ENCODE results near the gene GLDC.

GLDC gene

GRCh38 chr9:6489099-6489498 is 156.4 kb downstream of the GLDC start:
- DNase-seq = no peak

- no peak for DNase-seq
Observed at GRCh38 chr9:6488395-6488794, 157.1 kb downstream of the GLDC start.

GRCh38 chr9:6484210-6484609 is 161.3 kb downstream of the GLDC start:
- DNase-seq = no peak

Data from inflammatory macrophage treated with lipopolysaccharide for 4 hours (primary cell).